PFSK-1 (cell line): ENCODE measurements around the gene TMLHE. TPM values are rescaled to one million over a fixed set of nuclear protein-coding genes. Genes with fewer than 3 reads are reported as not detected.

Experiments
- FOXP2 ChIP-seq: optimal IDR thresholded peaks from 2 replicates; pipeline ENCODE3; 2011; ENCODE audit warnings: borderline replicate concordance, control low read depth, inconsistent platforms; ENCODE audit not compliant: insufficient read depth; ENCODE audit errors: extremely low read length, extremely low read depth
- POLR2AphosphoS5 ChIP-seq: IDR thresholded peaks from 2 replicates; pipeline ENCODE4 v1.6.1; 2012; ENCODE audit warnings: low read depth, mild to moderate bottlenecking, control low read depth, low read length, moderate library complexity
- REST ChIP-seq, 2 experiments: IDR thresholded peaks; 2 replicates each; pipeline versions ENCODE4 v1.6.1 to v1.8.0; 2011 to 2012; ENCODE audit warnings: low read depth in 2 of 2, low read length in 2 of 2, control low read depth in 1 of 2, inconsistent platforms in 1 of 2, mild to moderate bottlenecking in 1 of 2, moderate library complexity in 1 of 2; ENCODE audit not compliant: insufficient read depth in 1 of 2
- SIN3A ChIP-seq: IDR thresholded peaks from 2 replicates; pipeline ENCODE4 v1.6.1; 2012; ENCODE audit warnings: mild to moderate bottlenecking, low read length, moderate library complexity, borderline replicate concordance; ENCODE audit not compliant: insufficient read depth
- TAF1 ChIP-seq: IDR thresholded peaks from 2 replicates; pipeline ENCODE4 v1.6.1; 2012; ENCODE audit warnings: low read length, control low read depth, borderline replicate concordance; ENCODE audit not compliant: insufficient read depth
- polyA plus RNA-seq: library from polyadenylated mRNA; unstranded; fragments of >200 nt; gene quantifications from one replicate; pipeline ENCODE4 v1.2.1, GENCODE V29; 2012; ENCODE audit warnings: low read depth, missing spikeins; ENCODE audit not compliant: insufficient read length

The TMLHE gene
- not detected for polyA plus RNA-seq

GRCh38 chrX:155612312-155613224, at the start of gene TMLHE, which contains the start of gene SPRY3:
Gene TMLHE (minus strand): TSS chrX:155612952. CDS start chrX:155545276, 67,676 bp downstream.
Gene SPRY3 (plus strand): TSS chrX:155612586.
- TF ChIP-seq REST (IDR thresholded peaks at IDR 0.05; ENCODE audit: insufficient read depth in 1 of 2, low read depth in 2 of 2, low read length in 2 of 2) (no peak), FOXP2 (no peak), SIN3A (no peak), POLR2AphosphoS5 (no peak), TAF1 (no peak)

- no peak for TF ChIP-seq POLR2AphosphoS5
- no peak for TF ChIP-seq TAF1
- TF ChIP-seq SIN3A, result no peak
- TF ChIP-seq FOXP2, result no peak
- no peak for TF ChIP-seq REST (IDR thresholded peaks at IDR 0.05; ENCODE audit: insufficient read depth in 1 of 2, low read depth in 2 of 2, low read length in 2 of 2)
These were observed 49.5 kb upstream of the TMLHE start for GRCh38 chrX:155662282-155662681.

- TF ChIP-seq FOXP2, result no peak
These were observed 32.4 kb upstream of the TMLHE start for GRCh38 chrX:155645180-155645579.

GRCh38 chrX:155643240-155643639, 30.5 kb upstream of the TMLHE start:
- TF ChIP-seq REST (IDR thresholded peaks at IDR 0.05; ENCODE audit: insufficient read depth in 1 of 2, low read depth in 2 of 2, low read length in 2 of 2), result no peak
- no peak for TF ChIP-seq FOXP2
- TF ChIP-seq SIN3A, result no peak
- TF ChIP-seq TAF1, result no peak
- no peak for TF ChIP-seq POLR2AphosphoS5

GRCh38 chrX:155637714-155638113, 25.0 kb upstream of the TMLHE start:
- no peak for TF ChIP-seq REST (IDR thresholded peaks at IDR 0.05; ENCODE audit: insufficient read depth in 1 of 2, low read depth in 2 of 2, low read length in 2 of 2)
- TF ChIP-seq TAF1, result no peak
- TF ChIP-seq POLR2AphosphoS5, result no peak
- no peak for TF ChIP-seq SIN3A
- no peak for TF ChIP-seq FOXP2
